Measurements from ENCODE around the gene GUCY2D.
"Not testable (repeated sequence)": the region's sequence is repeated elsewhere in the genome, so short reads cannot be mapped to it uniquely, and the experiment has no call there.

Gene GUCY2D

GRCh38 chr17:8019166-8019565 lies 16.8 kb downstream of the GUCY2D start:
- no peak for DNase-seq

GRCh38 chr17:8019665-8020650 lies 17.5 kb downstream of the GUCY2D start:
- no peak for DNase-seq

GRCh38 chr17:8020776-8021564 lies 18.6 kb downstream of the GUCY2D start:
- DNase-seq = no peak

- DNase-seq = no peak
These were observed 19.3 kb downstream of the GUCY2D start for GRCh38 chr17:8021565-8022359.

DNA sequence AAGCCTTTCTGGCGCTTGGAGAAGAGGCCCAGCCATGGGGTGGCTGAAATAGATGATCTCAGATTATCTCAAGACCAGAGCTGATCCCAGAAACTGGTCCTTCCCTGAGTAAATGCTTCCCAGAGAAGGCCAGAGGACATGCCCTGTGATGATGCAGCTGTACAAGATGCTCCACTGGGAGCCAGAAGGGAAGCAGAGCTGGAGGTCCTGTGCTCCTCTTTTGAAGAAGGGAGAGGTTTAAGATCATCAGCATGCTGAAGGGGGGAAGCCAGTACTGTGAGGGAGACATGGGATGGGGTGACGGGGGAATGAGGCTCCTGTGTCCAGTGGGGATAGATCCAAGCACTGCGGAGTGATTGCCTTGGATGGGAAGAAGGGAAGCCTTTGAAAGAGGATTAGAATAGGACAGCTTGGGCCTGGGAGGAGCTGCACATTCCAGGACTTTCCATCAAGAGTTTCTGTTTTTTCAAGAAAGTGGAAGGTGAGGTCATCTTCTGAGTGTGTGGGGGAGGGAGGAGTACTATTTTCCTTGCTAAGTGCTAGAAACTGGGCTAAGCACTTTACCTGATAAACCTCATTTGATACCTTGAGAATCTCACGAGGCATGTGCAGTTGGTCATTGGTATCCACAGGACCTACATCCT lies 20.1 kb downstream of the GUCY2D start:
- no peak for DNase-seq

GRCh38 chr17:8024161-8024560 lies 21.7 kb downstream of the GUCY2D start:
- DNase-seq = not testable (repeated sequence)

DNA sequence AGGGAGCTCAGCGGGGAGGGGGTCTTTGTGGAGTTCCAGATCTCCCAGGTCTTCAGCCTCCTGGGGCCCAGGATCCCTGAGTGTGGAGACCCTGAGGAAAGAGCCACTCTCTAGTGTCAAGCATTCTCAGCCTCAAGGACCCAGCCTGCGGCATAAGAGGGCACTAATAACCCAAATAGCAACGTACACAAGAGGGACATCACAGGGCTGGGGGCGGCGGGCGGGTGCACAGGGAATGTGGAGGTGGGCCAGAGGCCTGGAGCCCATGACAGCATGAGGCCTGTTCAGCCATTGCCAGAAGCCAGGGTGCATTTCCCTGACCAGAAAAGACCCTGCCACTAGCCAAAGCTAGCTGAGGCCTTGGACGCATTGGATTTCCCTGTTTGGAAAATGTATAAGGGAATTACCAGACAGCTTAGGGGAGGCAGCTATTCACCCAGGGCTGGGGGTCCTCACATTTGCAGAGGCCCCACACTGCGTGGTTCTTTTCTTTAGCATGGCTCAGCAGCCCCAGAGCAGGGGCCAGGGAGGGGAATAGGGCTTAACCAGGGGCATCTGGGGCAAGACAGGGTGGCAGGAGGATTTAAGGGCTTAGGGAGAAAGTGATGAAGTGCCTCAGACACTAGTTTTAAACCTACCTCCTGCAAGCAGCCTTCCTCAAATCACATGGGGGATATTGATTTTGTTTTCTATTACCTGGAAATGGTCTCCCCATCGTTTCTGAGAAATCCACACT lies 22.9 kb downstream of the GUCY2D start:
- no peak for DNase-seq

DNA sequence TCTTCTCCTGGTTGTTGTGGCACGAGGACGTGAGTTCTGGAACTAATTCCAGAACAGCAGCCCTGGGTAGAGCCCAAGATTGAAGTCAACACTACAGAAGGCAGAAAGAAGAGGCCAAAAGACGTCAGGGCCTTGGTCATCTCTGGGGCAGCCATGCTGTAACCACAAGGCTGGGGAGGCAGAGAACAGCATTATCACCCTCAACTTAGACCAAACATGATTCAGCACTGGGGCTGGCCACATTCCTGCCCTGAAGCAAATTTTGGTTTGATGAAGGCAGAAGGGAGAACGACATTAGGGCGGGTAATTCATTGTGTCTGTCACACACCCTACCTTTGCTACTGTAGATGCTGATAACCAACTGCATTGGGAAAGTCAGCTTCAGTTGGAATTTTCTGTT lies 26.7 kb downstream of the GUCY2D start:
- DNase-seq = no peak

DNA sequence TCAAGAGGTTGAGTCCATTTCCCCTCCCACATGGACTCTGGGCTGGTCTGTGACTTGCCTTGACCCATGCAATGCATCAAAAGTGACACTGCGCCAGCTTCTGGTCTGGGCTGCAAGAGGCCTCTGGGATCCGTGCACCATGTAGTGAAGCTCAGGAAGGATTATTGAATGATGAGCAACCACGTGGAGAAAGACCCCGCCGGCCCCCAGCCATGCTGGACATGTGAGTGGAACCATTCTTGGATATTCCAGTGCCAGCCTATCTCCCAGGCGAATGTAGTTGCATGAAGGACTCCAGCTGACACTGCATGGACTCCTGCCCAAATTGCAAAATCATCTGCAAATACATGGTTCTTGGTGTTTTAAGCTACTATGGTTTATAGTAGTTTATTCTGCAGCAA lies 28.8 kb downstream of the GUCY2D start:
- DNase-seq = no peak

- no peak for DNase-seq
These were observed 29.5 kb downstream of the GUCY2D start for GRCh38 chr17:8031950-8032349.

- DNase-seq = no peak
These were observed 30.0 kb downstream of the GUCY2D start for GRCh38 chr17:8032442-8032841.

GRCh38 chr17:8038954-8039610 lies 36.7 kb downstream of the GUCY2D start, which contains the start of gene ALOX15B:
ALOX15B (plus strand) TSS chr17:8039059; CDS start chr17:8039156, 97 bp downstream.
- no peak for DNase-seq

GRCh38 chr17:8039611-8040168 lies 37.3 kb downstream of the GUCY2D start:
- DNase-seq = no peak

GRCh38 chr17:8041249-8041928 lies 39.0 kb downstream of the GUCY2D start:
- DNase-seq = peak; percentile 2

DNA sequence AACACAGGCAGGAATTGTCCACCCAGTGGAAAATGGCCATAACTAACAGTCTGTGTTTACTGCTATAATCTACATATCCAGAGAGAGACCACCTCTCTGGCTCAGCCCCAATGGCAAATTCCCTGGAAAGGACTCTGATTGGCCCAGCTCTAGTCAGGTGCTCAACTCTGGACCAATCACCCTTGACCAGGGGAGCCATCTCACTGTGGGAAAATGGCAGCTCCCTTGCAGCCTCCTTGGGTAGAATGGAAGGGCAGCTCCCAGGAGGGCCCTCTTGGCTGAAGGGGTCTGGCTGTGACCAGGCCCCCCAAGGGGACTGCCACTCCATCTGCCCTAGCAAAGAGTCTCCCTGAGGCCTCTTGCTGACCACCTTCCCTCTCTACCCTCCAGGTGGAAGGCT lies 39.6 kb downstream of the GUCY2D start:
- DNase-seq = no peak

DNA sequence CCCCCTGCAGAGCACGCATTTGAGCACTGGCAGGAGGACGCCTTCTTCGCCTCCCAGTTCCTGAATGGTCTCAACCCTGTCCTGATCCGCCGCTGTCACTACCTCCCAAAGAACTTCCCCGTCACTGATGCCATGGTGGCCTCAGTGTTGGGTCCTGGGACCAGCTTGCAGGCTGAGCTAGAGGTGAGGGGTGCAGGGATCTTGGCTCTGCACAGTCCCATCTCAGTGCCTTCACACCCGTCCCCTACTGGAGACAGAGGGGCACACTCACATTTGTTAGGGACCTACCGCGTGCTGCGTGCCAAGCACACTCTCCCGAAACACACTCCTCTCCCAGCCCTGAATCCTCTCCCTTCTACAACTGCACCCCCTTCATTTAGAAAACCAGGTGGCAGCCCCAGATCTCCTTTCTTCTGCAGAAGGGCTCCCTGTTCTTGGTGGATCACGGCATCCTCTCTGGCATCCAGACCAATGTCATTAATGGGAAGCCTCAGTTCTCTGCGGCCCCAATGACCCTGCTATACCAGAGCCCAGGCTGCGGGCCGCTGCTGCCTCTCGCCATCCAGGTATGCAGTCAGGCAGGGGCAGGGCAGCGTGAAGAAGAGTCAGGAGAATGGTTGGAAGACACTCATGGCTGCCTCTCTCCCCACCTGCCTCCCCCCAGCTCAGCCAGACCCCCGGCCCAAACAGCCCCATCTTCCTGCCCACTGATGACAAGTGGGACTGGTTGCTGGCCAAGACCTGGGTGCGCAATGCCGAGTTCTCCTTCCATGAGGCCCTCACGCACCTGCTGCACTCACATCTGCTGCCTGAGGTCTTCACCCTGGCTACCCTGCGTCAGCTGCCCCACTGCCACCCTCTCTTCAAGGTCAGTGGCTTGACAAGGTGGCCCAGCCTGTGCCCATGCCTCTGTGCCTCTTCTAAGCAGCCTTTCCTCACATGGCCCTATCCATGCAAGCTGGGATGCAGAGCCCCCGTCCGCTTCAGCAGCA lies 42.7 kb downstream of the GUCY2D start:
- no peak for DNase-seq

DNA sequence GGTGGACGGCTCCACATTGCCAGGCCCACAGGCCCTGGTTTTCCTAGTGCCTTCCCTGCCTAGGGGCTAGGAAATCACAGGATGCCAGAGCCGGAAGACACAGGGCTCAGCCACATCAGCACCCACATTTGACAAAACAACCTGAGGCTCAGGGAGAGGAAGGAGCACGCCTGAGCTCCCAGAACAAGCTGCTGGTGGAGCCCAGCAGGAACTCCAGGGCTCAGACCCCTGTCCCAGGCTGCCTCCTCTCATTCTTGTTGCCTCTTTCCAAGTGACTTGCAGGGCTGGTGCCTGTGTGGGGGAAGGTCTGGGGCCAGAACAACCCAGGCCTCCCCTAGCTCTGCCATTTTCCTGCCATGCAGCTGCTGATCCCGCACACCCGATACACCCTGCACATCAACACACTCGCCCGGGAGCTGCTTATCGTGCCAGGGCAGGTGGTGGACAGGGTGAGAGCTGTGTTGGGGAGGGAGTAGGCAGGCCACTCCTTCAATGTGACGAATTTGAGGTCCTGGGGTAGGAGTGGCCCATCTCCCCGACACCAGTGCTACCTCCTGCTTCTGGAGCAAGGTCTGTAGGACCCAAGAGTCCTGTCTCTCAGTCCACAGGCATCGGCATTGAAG lies 44.0 kb downstream of the GUCY2D start:
- DNase-seq = no peak

All from stimulated activated naive CD4-positive, alpha-beta T cell treated with Interleukin-2 at 50 U/mL for 16 hours (primary cell).